ENCODE data around the gene SORBS2.

The SORBS2 gene

DNA sequence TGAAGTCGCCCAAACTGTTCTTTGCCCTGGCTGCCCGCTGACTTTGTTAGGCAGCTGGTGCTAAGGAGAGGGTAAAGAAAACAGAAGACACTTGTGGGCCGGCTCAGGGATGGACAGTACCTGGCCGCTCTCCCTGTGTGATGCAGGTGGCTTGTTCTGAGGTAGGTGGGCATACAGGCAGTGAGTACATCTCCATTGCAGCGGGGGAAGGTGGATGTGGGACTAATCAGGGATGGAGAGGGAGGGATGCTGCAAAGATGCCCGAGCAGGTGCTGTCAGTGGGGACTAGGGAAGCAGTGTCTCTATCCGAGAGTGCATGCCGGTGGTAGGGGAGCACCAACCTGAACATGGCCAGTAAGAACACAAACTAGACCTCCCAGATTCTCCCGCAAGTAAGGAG is 67.0 kb downstream of the SORBS2 start:
- Histone ChIP-seq H3K4me2 (no peak overlapping the region), H3K27me3 (ENCODE audit: insufficient read depth, low read depth) (no peaks in the 10 kb centered on the region), H3K36me3 (ENCODE audit: insufficient read depth) (no peaks in the 10 kb centered on the region), H3K27ac (no peak overlapping the region), H3K4me1 (ENCODE audit: low read depth, poor library complexity, severe bottlenecking) (no peaks in the 10 kb centered on the region), H4K20me1 (ENCODE audit: insufficient read depth) (no peaks in the 10 kb centered on the region), H3K4me3 (IDR thresholded peaks at IDR 0.05; ENCODE audit: insufficient read depth, low read depth, low read length) (no peak overlapping the region), H3K79me2 (ENCODE audit: insufficient read depth, low read depth) (no peaks in the 10 kb centered on the region), H3K9ac (no peak overlapping the region), H2AFZ (ENCODE audit: low read depth) (no peak overlapping the region)
- no peak for TF ChIP-seq CTCF (conservative IDR thresholded peaks at IDR 0.05; ENCODE audit: low read depth, low read length)

DNA sequence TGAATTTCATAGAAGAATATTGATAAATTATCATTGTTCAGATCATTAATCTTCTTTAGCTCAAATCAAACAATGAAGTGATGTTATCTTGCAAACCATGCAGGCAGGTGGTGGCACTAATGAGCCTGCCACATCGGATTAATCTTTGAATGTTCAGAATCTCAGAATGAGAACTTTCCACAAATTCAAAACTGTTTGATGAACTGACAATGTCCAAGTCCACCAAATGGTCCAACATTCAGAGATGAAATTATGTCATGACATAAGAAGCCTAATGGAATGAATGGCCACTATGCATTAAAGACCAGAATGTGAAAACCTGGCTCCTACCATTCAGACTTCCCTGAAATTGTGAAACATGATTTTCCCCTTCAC is 67.5 kb downstream of the SORBS2 start:
- H3K4me1 ChIP-seq (ENCODE audit: low read depth, poor library complexity, severe bottlenecking): no peaks in the 10 kb centered on the region
- H4K20me1 ChIP-seq (ENCODE audit: insufficient read depth): no peaks in the 10 kb centered on the region
- TF ChIP-seq CTCF (conservative IDR thresholded peaks at IDR 0.05; ENCODE audit: low read depth, low read length): no peak

GRCh38 chr4:185743722-185744487 is 68.1 kb downstream of the SORBS2 start:
- no peak overlapping the region for H3K9ac ChIP-seq
- no peak for TF ChIP-seq CTCF (conservative IDR thresholded peaks at IDR 0.05; ENCODE audit: low read depth, low read length)
- H3K27ac ChIP-seq: no peak overlapping the region
- no peaks in the 10 kb centered on the region for H3K4me1 ChIP-seq (ENCODE audit: low read depth, poor library complexity, severe bottlenecking)
- H3K27me3 ChIP-seq (ENCODE audit: insufficient read depth, low read depth): no peaks in the 10 kb centered on the region
- H3K79me2 ChIP-seq (ENCODE audit: insufficient read depth, low read depth): no peaks in the 10 kb centered on the region
- H3K4me3 ChIP-seq (IDR thresholded peaks at IDR 0.05; ENCODE audit: insufficient read depth, low read depth, low read length): no peak overlapping the region
- H3K36me3 ChIP-seq (ENCODE audit: insufficient read depth): no peaks in the 10 kb centered on the region
- H2AFZ ChIP-seq (ENCODE audit: low read depth): no peak overlapping the region
- H4K20me1 ChIP-seq (ENCODE audit: insufficient read depth): no peaks in the 10 kb centered on the region
- H3K4me2 ChIP-seq: no peak overlapping the region

More for the DNA sequence above, 67.5 kb downstream of the SORBS2 start:
- no peak overlapping the region for H3K4me3 ChIP-seq (IDR thresholded peaks at IDR 0.05; ENCODE audit: insufficient read depth, low read depth, low read length)
- no peak overlapping the region for H2AFZ ChIP-seq (ENCODE audit: low read depth)
- no peak overlapping the region for H3K4me2 ChIP-seq
- H3K27ac ChIP-seq: no peak overlapping the region
- H3K79me2 ChIP-seq (ENCODE audit: insufficient read depth, low read depth): no peaks in the 10 kb centered on the region
- H3K9ac ChIP-seq: no peak overlapping the region
- H3K36me3 ChIP-seq (ENCODE audit: insufficient read depth): no peaks in the 10 kb centered on the region
- no peaks in the 10 kb centered on the region for H3K27me3 ChIP-seq (ENCODE audit: insufficient read depth, low read depth)

GRCh38 chr4:185742766-185743165 is 69.2 kb downstream of the SORBS2 start:
- Histone ChIP-seq H4K20me1 (ENCODE audit: insufficient read depth) (no peaks in the 10 kb centered on the region), H3K4me1 (ENCODE audit: low read depth, poor library complexity, severe bottlenecking) (no peaks in the 10 kb centered on the region), H3K9ac (no peak overlapping the region), H3K36me3 (ENCODE audit: insufficient read depth) (no peaks in the 10 kb centered on the region), H2AFZ (ENCODE audit: low read depth) (no peak overlapping the region), H3K27ac (no peak overlapping the region), H3K27me3 (ENCODE audit: insufficient read depth, low read depth) (no peaks in the 10 kb centered on the region), H3K4me3 (IDR thresholded peaks at IDR 0.05; ENCODE audit: insufficient read depth, low read depth, low read length) (no peak overlapping the region), H3K79me2 (ENCODE audit: insufficient read depth, low read depth) (no peaks in the 10 kb centered on the region), H3K4me2 (no peak overlapping the region)
- no peak for TF ChIP-seq CTCF (conservative IDR thresholded peaks at IDR 0.05; ENCODE audit: low read depth, low read length)

All from KMS-11 (cell line).